ENCODE measurements around the gene F8. TPM values are rescaled to one million over a fixed set of nuclear protein-coding genes. Genes with fewer than 3 reads are reported as not detected.

The F8 gene
- total and polyA plus RNA-seq, 9 of the 15 experiments (the other 6 are each of a cell fraction or from before 2014, with no cell fraction given) = 0.41 to 3.8 (median 0.91) TPM

DNA sequence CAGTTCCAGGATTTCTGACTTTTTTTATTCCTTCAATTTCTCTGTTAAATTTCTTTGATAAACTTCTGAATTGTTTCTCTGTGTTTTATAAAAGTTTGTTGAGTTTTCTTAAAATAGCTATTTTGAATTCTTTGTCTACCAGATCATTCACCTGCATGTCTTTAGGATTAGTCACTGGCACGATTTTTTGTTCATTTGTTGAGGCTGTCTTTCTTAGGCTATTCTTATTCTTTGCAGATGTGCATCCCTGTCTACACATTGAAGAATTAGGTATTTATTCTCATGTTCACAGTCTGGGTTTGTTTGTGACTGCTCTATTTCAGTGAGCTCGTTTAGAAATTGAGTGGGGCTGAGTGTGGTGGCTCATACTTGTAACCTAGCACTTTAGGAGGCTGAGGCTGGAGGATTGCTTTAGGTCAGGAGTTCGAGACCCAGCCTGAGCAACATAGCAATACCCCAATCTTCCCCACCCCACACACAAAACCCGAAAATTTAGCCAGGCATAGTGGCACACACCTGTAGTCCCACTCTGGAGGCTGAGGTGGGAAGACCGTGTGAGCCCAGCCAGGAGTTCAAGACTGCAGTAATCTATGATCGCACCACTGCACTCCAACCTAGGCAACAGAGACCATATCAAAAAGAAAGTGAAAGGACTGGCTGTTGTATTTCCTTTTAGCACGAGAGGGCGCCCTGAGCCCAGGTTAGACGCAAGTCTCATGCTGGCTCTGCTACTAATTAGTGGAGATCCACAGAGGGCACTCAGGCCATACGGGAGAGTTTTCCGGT lies 42.0 kb downstream of the F8 start (continued):
- TF ChIP-seq, protein P1, sequence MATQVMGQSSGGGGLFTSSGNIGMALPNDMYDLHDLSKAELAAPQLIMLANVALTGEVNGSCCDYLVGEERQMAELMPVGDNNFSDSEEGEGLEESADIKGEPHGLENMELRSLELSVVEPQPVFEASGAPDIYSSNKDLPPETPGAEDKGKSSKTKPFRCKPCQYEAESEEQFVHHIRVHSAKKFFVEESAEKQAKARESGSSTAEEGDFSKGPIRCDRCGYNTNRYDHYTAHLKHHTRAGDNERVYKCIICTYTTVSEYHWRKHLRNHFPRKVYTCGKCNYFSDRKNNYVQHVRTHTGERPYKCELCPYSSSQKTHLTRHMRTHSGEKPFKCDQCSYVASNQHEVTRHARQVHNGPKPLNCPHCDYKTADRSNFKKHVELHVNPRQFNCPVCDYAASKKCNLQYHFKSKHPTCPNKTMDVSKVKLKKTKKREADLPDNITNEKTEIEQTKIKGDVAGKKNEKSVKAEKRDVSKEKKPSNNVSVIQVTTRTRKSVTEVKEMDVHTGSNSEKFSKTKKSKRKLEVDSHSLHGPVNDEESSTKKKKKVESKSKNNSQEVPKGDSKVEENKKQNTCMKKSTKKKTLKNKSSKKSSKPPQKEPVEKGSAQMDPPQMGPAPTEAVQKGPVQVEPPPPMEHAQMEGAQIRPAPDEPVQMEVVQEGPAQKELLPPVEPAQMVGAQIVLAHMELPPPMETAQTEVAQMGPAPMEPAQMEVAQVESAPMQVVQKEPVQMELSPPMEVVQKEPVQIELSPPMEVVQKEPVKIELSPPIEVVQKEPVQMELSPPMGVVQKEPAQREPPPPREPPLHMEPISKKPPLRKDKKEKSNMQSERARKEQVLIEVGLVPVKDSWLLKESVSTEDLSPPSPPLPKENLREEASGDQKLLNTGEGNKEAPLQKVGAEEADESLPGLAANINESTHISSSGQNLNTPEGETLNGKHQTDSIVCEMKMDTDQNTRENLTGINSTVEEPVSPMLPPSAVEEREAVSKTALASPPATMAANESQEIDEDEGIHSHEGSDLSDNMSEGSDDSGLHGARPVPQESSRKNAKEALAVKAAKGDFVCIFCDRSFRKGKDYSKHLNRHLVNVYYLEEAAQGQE (IDR thresholded peaks at IDR 0.05; ENCODE audit: borderline replicate concordance) = peak; percentile 88
- TF ChIP-seq, protein P1 (CRISPR knock-in tag; IDR thresholded peaks at IDR 0.05; ENCODE audit: low read depth) = no peak
- TF ChIP-seq GATAD2A (IDR thresholded peaks at IDR 0.05) (no peak), LCOR (CRISPR knock-in tag; IDR thresholded peaks at IDR 0.05) (0 out of 2 replicates have a peak, but pooled peaks have one; percentile 33), ZNF121 (CRISPR knock-in tag; conservative IDR thresholded peaks at IDR 0.05) (no peak), SMC3 (conservative IDR thresholded peaks at IDR 0.05; ENCODE audit: insufficient read depth, low read depth, low read length) (peak; percentile 84), RBM34 (IDR thresholded peaks at IDR 0.05; ENCODE audit: borderline replicate concordance, insufficient read depth, low read length) (no peak), STAG1 (CRISPR knock-in tag; IDR thresholded peaks at IDR 0.05; ENCODE audit: borderline replicate concordance) (peak; percentile 90), ARID2 (IDR thresholded peaks at IDR 0.05) (peak; percentile 91), RAD21 (CRISPR knock-in tag; conservative IDR thresholded peaks at IDR 0.05 in 1 of 2, IDR thresholded peaks at IDR 0.05 in 1 of 2) (peak; percentile 84 to 95)
- TF ChIP-seq, protein P2, sequence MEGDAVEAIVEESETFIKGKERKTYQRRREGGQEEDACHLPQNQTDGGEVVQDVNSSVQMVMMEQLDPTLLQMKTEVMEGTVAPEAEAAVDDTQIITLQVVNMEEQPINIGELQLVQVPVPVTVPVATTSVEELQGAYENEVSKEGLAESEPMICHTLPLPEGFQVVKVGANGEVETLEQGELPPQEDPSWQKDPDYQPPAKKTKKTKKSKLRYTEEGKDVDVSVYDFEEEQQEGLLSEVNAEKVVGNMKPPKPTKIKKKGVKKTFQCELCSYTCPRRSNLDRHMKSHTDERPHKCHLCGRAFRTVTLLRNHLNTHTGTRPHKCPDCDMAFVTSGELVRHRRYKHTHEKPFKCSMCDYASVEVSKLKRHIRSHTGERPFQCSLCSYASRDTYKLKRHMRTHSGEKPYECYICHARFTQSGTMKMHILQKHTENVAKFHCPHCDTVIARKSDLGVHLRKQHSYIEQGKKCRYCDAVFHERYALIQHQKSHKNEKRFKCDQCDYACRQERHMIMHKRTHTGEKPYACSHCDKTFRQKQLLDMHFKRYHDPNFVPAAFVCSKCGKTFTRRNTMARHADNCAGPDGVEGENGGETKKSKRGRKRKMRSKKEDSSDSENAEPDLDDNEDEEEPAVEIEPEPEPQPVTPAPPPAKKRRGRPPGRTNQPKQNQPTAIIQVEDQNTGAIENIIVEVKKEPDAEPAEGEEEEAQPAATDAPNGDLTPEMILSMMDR (IDR thresholded peaks at IDR 0.05 in 2 of 3, conservative IDR thresholded peaks at IDR 0.05 in 1 of 3; ENCODE audit: insufficient read depth in 2 of 3, low read depth in 1 of 3, low read length in 3 of 3) = peak; percentile 82 to 96 (median 96)
- TF ChIP-seq, protein P3, sequence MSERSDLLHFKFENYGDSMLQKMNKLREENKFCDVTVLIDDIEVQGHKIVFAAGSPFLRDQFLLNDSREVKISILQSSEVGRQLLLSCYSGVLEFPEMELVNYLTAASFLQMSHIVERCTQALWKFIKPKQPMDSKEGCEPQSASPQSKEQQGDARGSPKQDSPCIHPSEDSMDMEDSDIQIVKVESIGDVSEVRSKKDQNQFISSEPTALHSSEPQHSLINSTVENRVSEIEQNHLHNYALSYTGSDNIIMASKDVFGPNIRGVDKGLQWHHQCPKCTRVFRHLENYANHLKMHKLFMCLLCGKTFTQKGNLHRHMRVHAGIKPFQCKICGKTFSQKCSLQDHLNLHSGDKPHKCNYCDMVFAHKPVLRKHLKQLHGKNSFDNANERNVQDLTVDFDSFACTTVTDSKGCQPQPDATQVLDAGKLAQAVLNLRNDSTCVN (CRISPR knock-in tag; IDR thresholded peaks at IDR 0.05) = no peak
- TF ChIP-seq, protein P4, sequence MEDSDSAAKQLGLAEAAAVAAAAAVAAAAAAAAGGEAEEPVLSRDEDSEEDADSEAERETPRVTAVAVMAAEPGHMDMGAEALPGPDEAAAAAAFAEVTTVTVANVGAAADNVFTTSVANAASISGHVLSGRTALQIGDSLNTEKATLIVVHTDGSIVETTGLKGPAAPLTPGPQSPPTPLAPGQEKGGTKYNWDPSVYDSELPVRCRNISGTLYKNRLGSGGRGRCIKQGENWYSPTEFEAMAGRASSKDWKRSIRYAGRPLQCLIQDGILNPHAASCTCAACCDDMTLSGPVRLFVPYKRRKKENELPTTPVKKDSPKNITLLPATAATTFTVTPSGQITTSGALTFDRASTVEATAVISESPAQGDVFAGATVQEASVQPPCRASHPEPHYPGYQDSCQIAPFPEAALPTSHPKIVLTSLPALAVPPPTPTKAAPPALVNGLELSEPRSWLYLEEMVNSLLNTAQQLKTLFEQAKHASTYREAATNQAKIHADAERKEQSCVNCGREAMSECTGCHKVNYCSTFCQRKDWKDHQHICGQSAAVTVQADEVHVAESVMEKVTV (CRISPR knock-in tag; IDR thresholded peaks at IDR 0.05) = peak; percentile 71

Measured in K562 (cell line).